ENCODE data around the gene PRM2. TPM values are rescaled to one million over a fixed set of nuclear protein-coding genes. Genes with fewer than 3 reads are reported as not detected.

PRM2 gene
- total RNA-seq, 2 donors from 2014 or later: not detected

DNA sequence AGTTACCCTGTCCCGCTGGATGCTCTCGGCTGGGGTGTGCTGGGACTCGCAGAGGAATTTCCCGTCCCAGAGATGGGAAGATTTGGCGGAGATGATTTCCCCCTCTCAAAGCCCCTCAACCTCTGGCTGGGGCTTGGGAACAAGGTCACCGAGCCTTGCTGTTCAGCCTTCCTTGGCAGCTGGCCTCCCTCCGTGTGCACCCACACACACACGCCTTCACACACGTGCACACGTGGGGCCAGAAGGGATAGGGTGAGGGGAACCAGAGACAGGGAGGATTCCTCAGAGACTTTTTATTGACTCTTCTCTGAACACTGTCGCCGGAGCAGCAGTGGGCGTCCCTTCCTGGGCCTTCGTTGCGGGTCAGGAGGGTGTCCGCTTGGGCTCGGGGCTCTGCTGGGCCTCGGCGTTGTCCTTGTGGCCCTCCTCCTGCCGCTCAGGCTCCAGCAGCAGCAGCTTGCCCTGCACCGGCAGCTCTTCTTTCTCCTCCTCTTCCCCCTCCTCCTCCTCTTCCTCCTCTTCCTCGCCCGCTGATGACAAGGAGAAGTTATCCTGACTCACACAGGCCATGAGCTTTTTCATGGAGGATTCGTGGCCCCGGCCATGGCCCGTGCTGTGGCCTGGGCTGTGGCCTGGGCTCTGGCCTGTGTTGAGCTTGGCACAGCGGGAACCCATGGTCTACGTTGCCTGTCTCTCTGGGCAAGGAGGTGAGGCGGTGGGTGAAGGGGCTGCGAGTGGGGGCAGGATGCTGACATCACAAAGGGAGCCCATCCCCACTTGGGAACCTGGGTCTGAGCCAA lies 3.2 kb downstream of the PRM2 start, which contains the start of gene PRM3:
Gene PRM3, minus strand, starts transcription at position 709 of the 800 bp plus-strand sequence. Its CDS starts 34 bp downstream, at position 675.
- Mint-ChIP-seq H3K27me3 (ENCODE audit: insufficient read depth) (peaks cover 2% of the 10 kb centered on the region), H3K9me3 (no peaks in the 10 kb centered on the region), H3K4me3 (no peak within 1 kb of the TSS), H3K36me3 (ENCODE audit: low read depth) (no peaks in the 10 kb centered on the region), H3K4me1 (no peaks in the 10 kb centered on the region), H3K27ac (no peak within 1 kb of the TSS)
- no peaks in the 10 kb centered on the region for H3K9me3 ChIP-seq (ENCODE audit: control insufficient read depth, low read length)
- H3K36me3 ChIP-seq (ENCODE audit: control insufficient read depth, insufficient read depth, low read length): no peaks in the 10 kb centered on the region
- no peak for DNase-seq
- WGBS, 2 experiments (ENCODE audit: insufficient coverage in 1 of 2, insufficient read length in 1 of 2): 85 to 87% methylated on average over 18 to 30 of the region's 30 CpGs
- TF ChIP-seq, protein P1, sequence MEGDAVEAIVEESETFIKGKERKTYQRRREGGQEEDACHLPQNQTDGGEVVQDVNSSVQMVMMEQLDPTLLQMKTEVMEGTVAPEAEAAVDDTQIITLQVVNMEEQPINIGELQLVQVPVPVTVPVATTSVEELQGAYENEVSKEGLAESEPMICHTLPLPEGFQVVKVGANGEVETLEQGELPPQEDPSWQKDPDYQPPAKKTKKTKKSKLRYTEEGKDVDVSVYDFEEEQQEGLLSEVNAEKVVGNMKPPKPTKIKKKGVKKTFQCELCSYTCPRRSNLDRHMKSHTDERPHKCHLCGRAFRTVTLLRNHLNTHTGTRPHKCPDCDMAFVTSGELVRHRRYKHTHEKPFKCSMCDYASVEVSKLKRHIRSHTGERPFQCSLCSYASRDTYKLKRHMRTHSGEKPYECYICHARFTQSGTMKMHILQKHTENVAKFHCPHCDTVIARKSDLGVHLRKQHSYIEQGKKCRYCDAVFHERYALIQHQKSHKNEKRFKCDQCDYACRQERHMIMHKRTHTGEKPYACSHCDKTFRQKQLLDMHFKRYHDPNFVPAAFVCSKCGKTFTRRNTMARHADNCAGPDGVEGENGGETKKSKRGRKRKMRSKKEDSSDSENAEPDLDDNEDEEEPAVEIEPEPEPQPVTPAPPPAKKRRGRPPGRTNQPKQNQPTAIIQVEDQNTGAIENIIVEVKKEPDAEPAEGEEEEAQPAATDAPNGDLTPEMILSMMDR (conservative IDR thresholded peaks at IDR 0.05): no peak
- peak within 1 kb of the TSS; percentile 93 for H3K27ac ChIP-seq (ENCODE audit: low read depth, low read length)
- H3K9ac ChIP-seq (ENCODE audit: extremely low read depth, low read length, poor library complexity, severe bottlenecking): no peak within 1 kb of the TSS
- H3K4me3 ChIP-seq (ENCODE audit: low read length): no peak within 1 kb of the TSS
- no peaks in the 10 kb centered on the region for H3K27me3 ChIP-seq (ENCODE audit: control insufficient read depth, insufficient read depth, low read length, poor library complexity, severe bottlenecking)
- no peaks in the 10 kb centered on the region for H3K4me1 ChIP-seq (ENCODE audit: control insufficient read depth, insufficient read depth, low read length)

DNA sequence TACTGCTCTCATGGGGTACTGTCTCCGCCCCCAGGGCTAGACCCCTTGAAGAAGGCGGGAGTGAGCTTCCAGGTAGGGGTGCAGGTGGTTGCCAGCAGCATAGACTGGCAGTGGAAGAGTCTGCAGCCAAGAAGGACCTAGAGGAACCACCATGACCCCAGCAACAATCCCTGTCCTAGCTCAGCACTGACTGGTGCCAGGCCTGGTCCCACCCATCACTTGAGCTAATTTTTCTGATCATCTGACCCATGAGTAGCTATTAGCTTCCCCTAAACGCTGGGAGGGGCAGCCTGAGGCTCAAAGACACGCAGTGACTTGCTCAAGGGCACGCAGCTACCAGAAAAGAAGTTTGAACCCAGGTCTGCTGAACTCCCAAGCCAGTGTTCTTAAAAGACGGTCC lies 3.8 kb downstream of the PRM2 start:
- H3K4me1 Mint-ChIP-seq: no peaks in the 10 kb centered on the region
- no peaks in the 10 kb centered on the region for H3K27me3 ChIP-seq (ENCODE audit: control insufficient read depth, insufficient read depth, low read length, poor library complexity, severe bottlenecking)
- H3K27ac Mint-ChIP-seq: no peak overlapping the region
- WGBS, 2 experiments (ENCODE audit: insufficient coverage in 1 of 2, insufficient read length in 1 of 2): 92 to 95% methylated on average over 4 to 6 of the region's 6 CpGs
- no peaks in the 10 kb centered on the region for H3K9me3 Mint-ChIP-seq
- DNase-seq: no peak
- H3K4me3 ChIP-seq (ENCODE audit: low read length): no peak overlapping the region
- TF ChIP-seq, protein P1 (conservative IDR thresholded peaks at IDR 0.05): no peak
- no peak overlapping the region for H3K4me3 Mint-ChIP-seq
- no peak overlapping the region for H3K27ac ChIP-seq (ENCODE audit: low read depth, low read length)
- no peaks in the 10 kb centered on the region for H3K9me3 ChIP-seq (ENCODE audit: control insufficient read depth, low read length)
- no peak overlapping the region for H3K9ac ChIP-seq (ENCODE audit: extremely low read depth, low read length, poor library complexity, severe bottlenecking)
- H3K36me3 ChIP-seq (ENCODE audit: control insufficient read depth, insufficient read depth, low read length): no peaks in the 10 kb centered on the region
- H3K36me3 Mint-ChIP-seq (ENCODE audit: low read depth): no peaks in the 10 kb centered on the region
- no peaks in the 10 kb centered on the region for H3K4me1 ChIP-seq (ENCODE audit: control insufficient read depth, insufficient read depth, low read length)
- H3K27me3 Mint-ChIP-seq (ENCODE audit: insufficient read depth): peaks cover 1% of the 10 kb centered on the region

DNA sequence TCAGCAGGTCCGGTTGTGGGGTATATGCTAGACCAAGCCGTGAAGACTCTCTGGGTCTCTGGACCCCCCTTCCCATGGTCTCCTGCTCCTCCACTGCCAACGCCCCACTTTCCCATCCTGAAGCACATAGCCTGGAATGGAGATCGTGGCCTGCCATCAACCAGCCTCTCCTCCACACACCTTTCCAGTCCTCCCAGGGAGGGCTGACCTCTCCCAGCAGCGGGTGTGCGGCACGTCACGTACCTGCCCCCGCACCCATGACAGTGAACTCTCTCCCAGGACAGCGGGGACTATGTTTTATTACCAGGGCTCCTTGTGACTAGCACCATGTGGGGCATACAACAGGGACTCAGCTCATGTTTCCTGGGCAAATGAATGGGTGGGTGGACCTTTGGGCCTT lies 4.7 kb downstream of the PRM2 start:
- Mint-ChIP-seq H3K4me3 (no peak overlapping the region), H3K36me3 (ENCODE audit: low read depth) (no peaks in the 10 kb centered on the region), H3K27ac (no peak overlapping the region), H3K27me3 (ENCODE audit: insufficient read depth) (no peaks in the 10 kb centered on the region), H3K4me1 (no peaks in the 10 kb centered on the region), H3K9me3 (no peaks in the 10 kb centered on the region)
- no peak for DNase-seq
- TF ChIP-seq, protein P1 (conservative IDR thresholded peaks at IDR 0.05): no peak
- WGBS, 2 experiments (ENCODE audit: insufficient coverage in 1 of 2, insufficient read length in 1 of 2): 83 to 99% methylated on average over 2 to 10 of the region's 10 CpGs
- H3K27ac ChIP-seq (ENCODE audit: low read depth, low read length): no peak overlapping the region
- H3K4me3 ChIP-seq (ENCODE audit: low read length): no peak overlapping the region
- no peaks in the 10 kb centered on the region for H3K36me3 ChIP-seq (ENCODE audit: control insufficient read depth, insufficient read depth, low read length)
- H3K9ac ChIP-seq (ENCODE audit: extremely low read depth, low read length, poor library complexity, severe bottlenecking): no peak overlapping the region
- H3K27me3 ChIP-seq (ENCODE audit: control insufficient read depth, insufficient read depth, low read length, poor library complexity, severe bottlenecking): no peaks in the 10 kb centered on the region
- H3K4me1 ChIP-seq (ENCODE audit: control insufficient read depth, insufficient read depth, low read length): no peaks in the 10 kb centered on the region
- no peaks in the 10 kb centered on the region for H3K9me3 ChIP-seq (ENCODE audit: control insufficient read depth, low read length)

Measured in endodermal cell (in vitro differentiated cells).